HL-60/S4 treated with phorbol 12-myristate 13-acetate at 8.2 ng/mL for 4 days and 3 days (cell line): ENCODE data around the gene WDR86.

Experiments
- in situ Hi-C: fragments of 300-500 bp; cut with MboI; formaldehyde crosslinking; loops from 2 replicates; pipeline ENCODE4 v1.15.0; 2022; ENCODE audit warnings: low sequenced_read_pairs

The WDR86 gene

GRCh38 chr7:151428378-151429236 is 18.8 kb upstream of the WDR86 start:
- in situ Hi-C loops, result no loop called here

GRCh38 chr7:151427705-151428377 is 18.0 kb upstream of the WDR86 start:
- in situ Hi-C loops, result no loop called here

- in situ Hi-C loops, result no loop called here
These were observed 17.3 kb upstream of the WDR86 start for GRCh38 chr7:151426904-151427704.

GRCh38 chr7:151426441-151426903 is 16.6 kb upstream of the WDR86 start:
- in situ Hi-C loops, result no loop called here

GRCh38 chr7:151425670-151426440 is 16.0 kb upstream of the WDR86 start:
- in situ Hi-C loops, result no loop called here

- in situ Hi-C loops, result no loop called here
These were observed 15.0 kb upstream of the WDR86 start for GRCh38 chr7:151424799-151425198.

GRCh38 chr7:151423936-151424335 is 14.1 kb upstream of the WDR86 start:
- in situ Hi-C loops, result no loop called here

- in situ Hi-C loops, result no loop called here
These were observed 13.4 kb upstream of the WDR86 start for GRCh38 chr7:151423226-151423625.

- in situ Hi-C loops, result no loop called here
These were observed 12.4 kb upstream of the WDR86 start for GRCh38 chr7:151422212-151422611.

GRCh38 chr7:151420144-151420543 is 10.3 kb upstream of the WDR86 start:
- in situ Hi-C loops, result no loop called here

- in situ Hi-C loops, result no loop called here
These were observed 7.1 kb upstream of the WDR86 start for GRCh38 chr7:151416941-151417315.

GRCh38 chr7:151416112-151416940 is 6.5 kb upstream of the WDR86 start:
- in situ Hi-C loops, result no loop called here

GRCh38 chr7:151415375-151416105 is 5.7 kb upstream of the WDR86 start:
- in situ Hi-C loops, result no loop called here

GRCh38 chr7:151413241-151413640 is 3.4 kb upstream of the WDR86 start:
- in situ Hi-C loops, result no loop called here

GRCh38 chr7:151412318-151412717 is 2.5 kb upstream of the WDR86 start:
- in situ Hi-C loops, result no loop called here

GRCh38 chr7:151411551-151411950 is 1.7 kb upstream of the WDR86 start:
- in situ Hi-C loops, result no loop called here

GRCh38 chr7:151410405-151411390 is 860 bp upstream of the WDR86 start:
- in situ Hi-C loops, result no loop called here
